MM.1S (cell line): Measurements from ENCODE around the gene SHANK1.

Experiments used
- CTCF ChIP-seq: fragments of 300-600 bp; sonication (generic); IDR thresholded peaks from 2 replicates; pipeline ENCODE4 v1.5.1; 2016; ENCODE audit warnings: antibody characterized with exemption, low read length, mixed read lengths
- EZH2 ChIP-seq: fragments of 300-600 bp; sonication (generic); optimal IDR thresholded peaks from 2 replicates; pipeline ENCODE3; 2017; ENCODE audit warnings: low read depth, mild to moderate bottlenecking, antibody characterized with exemption, low read length, mixed read lengths

- TF ChIP-seq CTCF (no peak), EZH2 (no peak)
Measured at GRCh38 chr19:50695251-50696093, 24.1 kb downstream of the SHANK1 start.
